ENCODE results near the gene TMED10.

Gene TMED10

GRCh38 chr14:75176142-75176820, at the start of gene TMED10:
Gene TMED10, minus strand, starts transcription at chr14:75176612. Its CDS starts 33 bp downstream, at chr14:75176579.
- peak; percentile 87 to 91 for DNase-seq

DNA sequence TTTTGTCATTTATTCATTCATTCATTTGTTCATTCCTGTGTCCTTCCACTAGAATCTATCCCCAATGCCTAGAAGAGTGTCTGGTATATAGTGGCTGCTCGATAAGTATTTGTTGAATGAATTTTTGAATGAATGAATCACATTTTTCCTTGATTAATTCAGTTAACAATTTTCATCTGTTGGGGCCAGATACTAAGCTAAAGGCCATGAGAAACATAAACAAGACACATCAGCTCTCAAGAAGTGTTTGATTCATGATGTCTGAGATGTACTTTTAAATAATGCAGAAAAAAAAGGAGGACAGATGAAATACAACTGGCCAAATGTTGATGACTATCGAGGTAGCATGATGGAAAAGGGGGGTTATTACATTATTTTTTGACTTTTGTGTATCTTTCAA, 48.1 kb upstream of the TMED10 start:
- DNase-seq = no peak

- no peak for DNase-seq
Measured at GRCh38 chr14:75223664-75224154, 47.3 kb upstream of the TMED10 start.

- DNase-seq = no peak
Measured at GRCh38 chr14:75222208-75222701, 45.8 kb upstream of the TMED10 start.

GRCh38 chr14:75221797-75222196, 45.4 kb upstream of the TMED10 start:
- no peak for DNase-seq

GRCh38 chr14:75220156-75220555, 43.7 kb upstream of the TMED10 start:
- no peak for DNase-seq

GRCh38 chr14:75217508-75218206, 41.2 kb upstream of the TMED10 start:
- no peak for DNase-seq

GRCh38 chr14:75216427-75217006, 40.1 kb upstream of the TMED10 start:
- no peak for DNase-seq

- no peak for DNase-seq
Measured at GRCh38 chr14:75215520-75215919, 39.1 kb upstream of the TMED10 start.

DNA sequence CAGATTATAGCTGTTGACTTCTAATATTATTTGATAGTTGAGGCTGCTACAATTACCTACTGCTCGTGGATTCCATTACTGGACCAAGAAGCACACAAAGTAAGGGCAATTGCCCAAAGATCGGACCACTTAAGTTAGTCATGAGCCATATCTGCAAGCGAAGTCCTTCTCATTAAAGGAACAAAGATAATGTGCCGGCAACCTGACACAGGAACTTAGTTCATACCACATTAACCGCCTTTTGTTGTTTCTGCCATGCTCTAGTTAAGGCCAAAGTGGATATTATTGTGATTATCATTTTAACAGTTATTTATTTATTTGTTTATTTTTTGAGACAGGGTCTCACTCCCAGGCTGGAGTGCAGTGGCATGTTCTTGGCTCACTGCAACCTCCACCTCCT, 38.1 kb upstream of the TMED10 start:
- DNase-seq = no peak

DNA sequence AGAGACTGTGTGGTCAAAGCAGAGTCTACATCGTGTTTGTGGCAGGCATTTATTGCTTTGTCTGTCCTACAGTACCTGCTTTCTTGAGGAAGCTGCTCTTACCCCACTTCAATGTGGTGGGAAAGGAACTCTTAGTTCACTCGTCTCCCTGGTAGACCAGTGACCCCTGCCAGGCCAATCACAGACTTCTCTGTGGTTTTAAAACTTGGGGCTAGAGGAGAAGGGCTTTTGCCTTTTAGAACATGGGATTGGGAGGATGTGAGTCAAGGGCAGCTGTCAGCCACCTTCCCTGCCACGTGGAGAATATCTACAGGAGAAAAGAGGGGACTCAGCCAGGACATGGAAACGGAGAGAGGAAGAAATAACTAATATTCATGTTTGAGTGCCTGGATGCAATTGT, 36.8 kb upstream of the TMED10 start:
- no peak for DNase-seq

- no peak for DNase-seq
Measured at GRCh38 chr14:75208843-75209242, 32.4 kb upstream of the TMED10 start.

DNA sequence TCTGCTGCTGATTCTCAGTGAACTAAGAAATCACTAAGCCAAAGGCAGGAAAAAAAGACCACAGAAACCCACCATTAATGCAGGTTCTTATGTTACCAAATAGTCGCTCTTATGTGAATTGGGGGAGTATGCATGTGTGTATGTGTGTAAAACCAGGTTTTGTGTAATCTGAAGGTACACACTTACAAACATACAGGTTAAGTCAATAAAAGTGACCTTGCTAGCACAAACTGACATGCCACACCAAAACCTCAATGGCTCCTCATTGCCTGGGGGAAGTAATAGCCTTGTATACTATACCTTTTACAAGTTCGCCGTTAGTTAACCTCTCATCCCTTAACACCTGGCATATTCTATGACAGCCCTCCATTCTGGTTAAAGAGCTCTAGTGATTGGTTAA, 29.8 kb upstream of the TMED10 start:
- no peak for DNase-seq

DNA sequence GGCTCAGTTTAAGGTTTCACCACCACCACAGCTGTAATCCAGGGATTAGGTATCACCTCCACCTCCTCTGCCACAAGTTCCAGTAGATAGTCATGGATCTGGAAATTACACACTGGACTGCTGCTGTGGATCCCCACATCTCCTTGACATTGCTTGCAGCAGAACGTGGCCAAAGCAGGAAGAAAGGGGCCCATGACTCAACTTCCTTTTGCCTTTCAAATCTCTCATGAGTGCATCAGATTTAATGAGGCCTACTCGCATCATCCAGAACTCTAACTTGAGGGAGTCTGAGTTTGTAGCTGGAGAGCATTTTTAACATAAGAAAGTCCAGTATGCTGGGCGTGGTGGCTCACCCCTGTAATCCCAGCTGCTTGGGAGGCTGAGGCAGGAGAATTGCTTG, 29.2 kb upstream of the TMED10 start:
- DNase-seq = no peak

DNA sequence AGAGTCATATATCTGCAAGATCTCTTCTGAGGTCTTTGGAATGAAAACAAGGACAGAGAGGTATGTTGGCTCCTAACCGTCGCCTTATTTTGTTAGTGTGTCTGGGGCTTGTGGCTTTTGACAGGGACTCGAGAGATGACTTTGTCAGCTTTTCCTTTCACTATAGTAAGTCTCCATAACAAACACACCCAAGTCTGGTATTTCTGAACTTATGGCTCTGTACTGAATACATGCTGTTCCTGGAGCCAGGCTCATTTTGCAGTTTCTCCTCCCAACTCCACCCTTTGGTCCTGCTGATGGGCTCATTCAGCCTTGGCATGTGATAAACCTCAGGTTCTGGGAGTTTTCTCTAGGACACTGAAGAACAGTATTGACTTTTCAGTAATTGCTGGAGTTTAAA, 27.7 kb upstream of the TMED10 start:
- no peak for DNase-seq

- no peak for DNase-seq
Measured at GRCh38 chr14:75202657-75203056, 26.2 kb upstream of the TMED10 start.

GRCh38 chr14:75201087-75201486, 24.7 kb upstream of the TMED10 start:
- DNase-seq = no peak

GRCh38 chr14:75200451-75200850, 24.0 kb upstream of the TMED10 start:
- peak; percentile 18 to 75 for DNase-seq

- DNase-seq = peak in 1 of 2 experiments; percentile 54
Measured at GRCh38 chr14:75198291-75198933, 22.0 kb upstream of the TMED10 start.

- no peak for DNase-seq
Measured at GRCh38 chr14:75197338-75197737, 20.9 kb upstream of the TMED10 start.

- DNase-seq = peak in 1 of 2 experiments; percentile 60
Measured at GRCh38 chr14:75196468-75196867, 20.1 kb upstream of the TMED10 start.

DNA sequence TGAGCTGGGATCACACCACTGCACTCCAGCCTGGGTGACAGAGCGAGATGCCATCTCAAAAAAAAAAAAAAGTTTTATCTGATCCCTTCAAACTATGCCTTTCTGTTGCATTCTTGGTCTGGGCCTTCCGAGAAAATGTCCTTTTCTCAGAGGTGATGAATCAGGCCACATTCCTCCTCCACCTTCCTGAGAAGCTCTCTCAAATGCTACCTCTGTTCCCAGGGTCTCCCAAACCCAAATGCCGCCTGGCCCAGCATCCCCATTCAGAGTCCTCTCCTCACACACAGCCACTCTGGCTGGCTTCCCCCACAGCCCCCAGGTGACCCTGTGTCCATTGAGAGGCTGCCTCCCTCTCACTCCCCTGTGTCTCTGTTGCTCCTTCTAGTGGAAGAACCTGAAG, 19.7 kb upstream of the TMED10 start:
- DNase-seq = no peak

DNA sequence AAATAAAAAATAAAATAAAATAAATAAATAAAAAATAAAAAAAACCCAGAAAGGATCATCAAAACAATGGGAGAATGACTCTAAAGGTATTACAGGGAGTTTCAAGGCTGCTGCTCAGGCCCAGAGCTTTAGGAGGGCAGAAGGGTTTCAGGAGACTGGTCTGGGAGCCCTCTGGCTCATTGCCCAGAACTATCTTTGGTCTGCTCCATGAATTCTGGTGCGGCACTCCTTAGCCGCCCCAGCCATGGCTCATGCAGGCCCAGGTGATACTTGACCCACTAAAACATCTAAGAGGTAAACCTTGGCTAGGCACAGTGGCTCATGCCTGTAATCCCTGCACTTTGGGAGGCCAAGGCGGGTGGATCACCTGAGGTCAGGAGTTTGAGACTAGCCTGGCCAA, 14.7 kb upstream of the TMED10 start:
- no peak for DNase-seq

All from NCI-H2081 (cell line).